T-helper 9 cell (primary cell): ENCODE results near the gene TNFRSF12A.
A peak's percentile ranks its signal among the peaks of the same experiment; 100 is the strongest.

Experiments used
- DNase-seq: peaks from one replicate; pipeline ENCODE4 v3.0.0-alpha.2; 2020

TNFRSF12A gene

GRCh38 chr16:2986623-2987188 is 33.5 kb upstream of the TNFRSF12A start:
- no peak for DNase-seq

- DNase-seq, result no peak
These were observed 32.9 kb upstream of the TNFRSF12A start for GRCh38 chr16:2987286-2987685.

GRCh38 chr16:2987833-2988232 is 32.3 kb upstream of the TNFRSF12A start:
- no peak for DNase-seq

GRCh38 chr16:2988590-2989099 is 31.5 kb upstream of the TNFRSF12A start:
- DNase-seq, result no peak

- DNase-seq, result no peak
These were observed 29.3 kb upstream of the TNFRSF12A start for GRCh38 chr16:2990891-2991290.

GRCh38 chr16:2991566-2992261 is 28.5 kb upstream of the TNFRSF12A start:
- no peak for DNase-seq

GRCh38 chr16:2992383-2993081 is 27.6 kb upstream of the TNFRSF12A start:
- no peak for DNase-seq

GRCh38 chr16:2996298-2996697 is 23.9 kb upstream of the TNFRSF12A start:
- no peak for DNase-seq

- no peak for DNase-seq
These were observed 20.2 kb upstream of the TNFRSF12A start for GRCh38 chr16:2999929-3000328.

GRCh38 chr16:3000540-3000939 is 19.6 kb upstream of the TNFRSF12A start:
- DNase-seq, result no peak

GRCh38 chr16:3001316-3001715 is 18.9 kb upstream of the TNFRSF12A start:
- no peak for DNase-seq

GRCh38 chr16:3003582-3004270 is 16.4 kb upstream of the TNFRSF12A start:
- peak; percentile 90 for DNase-seq

GRCh38 chr16:3004319-3004718 is 15.8 kb upstream of the TNFRSF12A start:
- no peak for DNase-seq

- no peak for DNase-seq
These were observed 15.3 kb upstream of the TNFRSF12A start for GRCh38 chr16:3004781-3005284.

- no peak for DNase-seq
These were observed 12.9 kb upstream of the TNFRSF12A start for GRCh38 chr16:3007059-3007956.

GRCh38 chr16:3007957-3008689 is 12.0 kb upstream of the TNFRSF12A start:
- DNase-seq, result no peak

- DNase-seq, result no peak
These were observed 11.5 kb upstream of the TNFRSF12A start for GRCh38 chr16:3008690-3009037.

- DNase-seq, result no peak
These were observed 10.4 kb upstream of the TNFRSF12A start for GRCh38 chr16:3009568-3010390.

- no peak for DNase-seq
These were observed 9.7 kb upstream of the TNFRSF12A start for GRCh38 chr16:3010510-3010909.

- DNase-seq, result no peak
These were observed 7.9 kb upstream of the TNFRSF12A start for GRCh38 chr16:3012246-3012645.
